ENCODE measurements around the gene DGKQ.

DNA sequence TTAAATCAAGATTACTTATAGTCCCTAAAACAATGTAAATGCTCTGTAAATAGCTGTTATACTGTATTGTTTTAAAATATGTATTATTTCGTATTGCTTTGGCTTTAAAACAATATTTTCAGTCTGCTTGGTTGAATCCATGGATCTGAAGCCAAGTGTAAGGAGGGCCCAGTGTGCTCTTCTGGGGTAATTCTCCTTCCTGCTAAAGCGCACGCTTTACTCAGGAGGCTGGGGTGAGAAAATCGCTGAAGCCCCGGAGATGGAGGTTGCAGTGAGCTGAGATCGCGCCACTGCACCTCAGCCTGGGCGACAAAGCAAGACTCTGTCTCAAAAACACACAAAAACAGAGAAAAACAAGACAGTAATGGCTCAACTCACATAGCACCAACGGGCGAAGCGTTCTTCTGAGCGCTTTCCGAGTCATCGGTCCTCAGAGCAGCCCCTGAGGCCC is 13.1 kb upstream of the DGKQ start:
- TF ChIP-seq, protein P1, sequence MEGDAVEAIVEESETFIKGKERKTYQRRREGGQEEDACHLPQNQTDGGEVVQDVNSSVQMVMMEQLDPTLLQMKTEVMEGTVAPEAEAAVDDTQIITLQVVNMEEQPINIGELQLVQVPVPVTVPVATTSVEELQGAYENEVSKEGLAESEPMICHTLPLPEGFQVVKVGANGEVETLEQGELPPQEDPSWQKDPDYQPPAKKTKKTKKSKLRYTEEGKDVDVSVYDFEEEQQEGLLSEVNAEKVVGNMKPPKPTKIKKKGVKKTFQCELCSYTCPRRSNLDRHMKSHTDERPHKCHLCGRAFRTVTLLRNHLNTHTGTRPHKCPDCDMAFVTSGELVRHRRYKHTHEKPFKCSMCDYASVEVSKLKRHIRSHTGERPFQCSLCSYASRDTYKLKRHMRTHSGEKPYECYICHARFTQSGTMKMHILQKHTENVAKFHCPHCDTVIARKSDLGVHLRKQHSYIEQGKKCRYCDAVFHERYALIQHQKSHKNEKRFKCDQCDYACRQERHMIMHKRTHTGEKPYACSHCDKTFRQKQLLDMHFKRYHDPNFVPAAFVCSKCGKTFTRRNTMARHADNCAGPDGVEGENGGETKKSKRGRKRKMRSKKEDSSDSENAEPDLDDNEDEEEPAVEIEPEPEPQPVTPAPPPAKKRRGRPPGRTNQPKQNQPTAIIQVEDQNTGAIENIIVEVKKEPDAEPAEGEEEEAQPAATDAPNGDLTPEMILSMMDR (IDR thresholded peaks at IDR 0.05) = no peak
- no peak for TF ChIP-seq POLR2A (IDR thresholded peaks at IDR 0.05)
